HL-60 (cell line): Measurements from ENCODE around the gene BRD3.

ENCODE experiments used
- DNase-seq, 2 experiments: peaks; one replicate each; pipeline ENCODE4 v3.0.0-alpha.2; 2010 to 2020; ENCODE audit warnings: low read depth in 1 of 2, low spot score in 1 of 2
- H3K27ac ChIP-seq: fragments of 250-450 bp; sonication (Bioruptor Pico); replicated peaks from 2 replicates; pipeline ENCODE4 v1.5.1; 2020; ENCODE audit warnings: mild to moderate bottlenecking, moderate library complexity
- H3K27me3 ChIP-seq: fragments of 250-450 bp; sonication (Bioruptor Pico); 2 replicates; pipeline ENCODE4 v1.5.1; 2021; ENCODE audit warnings: mild to moderate bottlenecking, moderate library complexity; ENCODE audit not compliant: insufficient read depth, poor library complexity, severe bottlenecking
- H3K4me3 ChIP-seq: replicated peaks from 2 replicates; pipeline ENCODE4 v1.5.1; 2011; ENCODE audit warnings: mild to moderate bottlenecking, control low read depth, low read length; ENCODE audit not compliant: insufficient read depth
- CTCF ChIP-seq: IDR thresholded peaks from one replicate; pipeline ENCODE4 v1.5.1; 2011; ENCODE audit warnings: low read length, control low read depth, inconsistent platforms; ENCODE audit not compliant: insufficient read depth
- GABPA ChIP-seq: IDR thresholded peaks from 2 replicates; pipeline ENCODE4 v1.6.1; 2012; ENCODE audit warnings: low read depth
- POLR2AphosphoS5 ChIP-seq: IDR thresholded peaks from 2 replicates; pipeline ENCODE4 v1.6.1; 2012; ENCODE audit warnings: low read depth
- SPI1 ChIP-seq: IDR thresholded peaks from 2 replicates; pipeline ENCODE4 v1.6.1; 2012; ENCODE audit warnings: low read depth, mild to moderate bottlenecking, borderline replicate concordance
- TF ChIP-seq, protein P1 (sequence below): IDR thresholded peaks from 2 replicates; pipeline ENCODE4 v1.6.1; 2012; ENCODE audit warnings: low read depth; ENCODE audit not compliant: insufficient replicate concordance

Gene BRD3

DNA sequence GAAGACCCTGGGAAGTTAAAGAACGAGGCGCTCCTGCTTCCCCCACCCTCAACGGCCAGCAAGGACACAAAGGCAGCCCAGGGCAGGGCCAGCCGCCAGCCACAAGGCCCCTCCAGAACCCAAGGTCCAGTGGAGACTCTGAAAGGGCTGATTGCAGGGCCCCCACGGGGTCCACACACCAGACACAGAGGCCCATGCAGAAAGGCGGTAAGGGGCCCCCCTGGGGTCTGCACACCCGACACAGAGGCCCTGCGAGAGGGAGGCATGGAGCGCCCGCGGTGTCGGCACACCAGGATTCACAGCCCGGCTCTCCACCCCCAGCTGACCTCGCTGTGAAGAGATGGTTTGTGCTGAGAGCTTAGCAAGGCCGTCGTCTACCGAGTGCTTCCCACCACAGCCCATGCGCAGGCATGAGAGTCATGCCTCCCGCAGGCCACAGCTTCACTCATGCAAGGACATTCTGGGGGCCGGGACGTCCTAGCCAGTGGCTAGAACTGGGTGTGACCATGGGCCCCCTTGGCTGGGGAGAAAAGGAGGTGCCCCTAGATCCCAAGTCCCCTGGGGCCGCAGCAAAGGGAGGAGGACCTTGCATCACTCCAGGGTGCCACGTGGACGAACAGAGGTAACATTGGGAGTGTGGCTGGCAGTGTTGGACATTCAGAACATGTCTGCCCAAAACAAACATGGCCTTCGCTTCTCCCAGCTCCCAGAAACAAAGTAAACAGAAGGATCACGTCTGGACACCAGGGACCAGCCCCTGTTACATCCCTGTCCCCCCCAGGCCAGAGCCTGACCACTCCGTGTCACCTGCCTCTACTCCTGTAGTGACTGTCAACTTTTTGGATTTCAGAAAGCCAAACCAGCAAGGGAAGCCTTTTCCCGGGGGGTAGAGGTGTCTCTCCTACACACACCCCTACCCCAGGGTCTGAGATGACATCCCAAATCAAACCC, 9.8 kb downstream of the BRD3 start:
- H3K27me3 ChIP-seq: no peaks in the 10 kb centered on the region
- DNase-seq: no peak
- TF ChIP-seq CTCF (no peak), GABPA (no peak), SPI1 (no peak), POLR2AphosphoS5 (no peak)
- TF ChIP-seq, protein P1, sequence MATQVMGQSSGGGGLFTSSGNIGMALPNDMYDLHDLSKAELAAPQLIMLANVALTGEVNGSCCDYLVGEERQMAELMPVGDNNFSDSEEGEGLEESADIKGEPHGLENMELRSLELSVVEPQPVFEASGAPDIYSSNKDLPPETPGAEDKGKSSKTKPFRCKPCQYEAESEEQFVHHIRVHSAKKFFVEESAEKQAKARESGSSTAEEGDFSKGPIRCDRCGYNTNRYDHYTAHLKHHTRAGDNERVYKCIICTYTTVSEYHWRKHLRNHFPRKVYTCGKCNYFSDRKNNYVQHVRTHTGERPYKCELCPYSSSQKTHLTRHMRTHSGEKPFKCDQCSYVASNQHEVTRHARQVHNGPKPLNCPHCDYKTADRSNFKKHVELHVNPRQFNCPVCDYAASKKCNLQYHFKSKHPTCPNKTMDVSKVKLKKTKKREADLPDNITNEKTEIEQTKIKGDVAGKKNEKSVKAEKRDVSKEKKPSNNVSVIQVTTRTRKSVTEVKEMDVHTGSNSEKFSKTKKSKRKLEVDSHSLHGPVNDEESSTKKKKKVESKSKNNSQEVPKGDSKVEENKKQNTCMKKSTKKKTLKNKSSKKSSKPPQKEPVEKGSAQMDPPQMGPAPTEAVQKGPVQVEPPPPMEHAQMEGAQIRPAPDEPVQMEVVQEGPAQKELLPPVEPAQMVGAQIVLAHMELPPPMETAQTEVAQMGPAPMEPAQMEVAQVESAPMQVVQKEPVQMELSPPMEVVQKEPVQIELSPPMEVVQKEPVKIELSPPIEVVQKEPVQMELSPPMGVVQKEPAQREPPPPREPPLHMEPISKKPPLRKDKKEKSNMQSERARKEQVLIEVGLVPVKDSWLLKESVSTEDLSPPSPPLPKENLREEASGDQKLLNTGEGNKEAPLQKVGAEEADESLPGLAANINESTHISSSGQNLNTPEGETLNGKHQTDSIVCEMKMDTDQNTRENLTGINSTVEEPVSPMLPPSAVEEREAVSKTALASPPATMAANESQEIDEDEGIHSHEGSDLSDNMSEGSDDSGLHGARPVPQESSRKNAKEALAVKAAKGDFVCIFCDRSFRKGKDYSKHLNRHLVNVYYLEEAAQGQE: no peak
- H3K27ac ChIP-seq: no peak overlapping the region
- H3K4me3 ChIP-seq: no peak overlapping the region

DNA sequence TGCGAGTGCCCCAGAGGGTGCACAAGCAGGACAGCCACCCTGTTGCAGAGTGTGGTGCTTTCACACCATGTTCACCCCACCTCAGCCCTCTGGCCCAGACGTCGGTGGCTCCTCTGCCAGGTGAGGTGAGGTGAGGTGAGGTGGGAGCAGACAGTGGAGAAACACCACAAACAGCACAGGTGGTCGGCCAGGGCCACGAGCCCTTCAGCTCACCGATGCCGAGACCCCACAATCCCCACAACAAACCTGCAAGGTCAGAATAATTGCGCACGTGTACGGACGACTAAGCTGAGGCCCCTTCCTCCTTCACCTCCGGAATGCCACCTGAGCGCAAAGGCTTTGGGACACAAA, 10.5 kb downstream of the BRD3 start:
- H3K27me3 ChIP-seq: no peaks in the 10 kb centered on the region
- no peak for DNase-seq
- no peak overlapping the region for H3K4me3 ChIP-seq
- no peak overlapping the region for H3K27ac ChIP-seq
- TF ChIP-seq GABPA (no peak), CTCF (no peak), POLR2AphosphoS5 (no peak), SPI1 (no peak)
- TF ChIP-seq, protein P1: no peak

DNA sequence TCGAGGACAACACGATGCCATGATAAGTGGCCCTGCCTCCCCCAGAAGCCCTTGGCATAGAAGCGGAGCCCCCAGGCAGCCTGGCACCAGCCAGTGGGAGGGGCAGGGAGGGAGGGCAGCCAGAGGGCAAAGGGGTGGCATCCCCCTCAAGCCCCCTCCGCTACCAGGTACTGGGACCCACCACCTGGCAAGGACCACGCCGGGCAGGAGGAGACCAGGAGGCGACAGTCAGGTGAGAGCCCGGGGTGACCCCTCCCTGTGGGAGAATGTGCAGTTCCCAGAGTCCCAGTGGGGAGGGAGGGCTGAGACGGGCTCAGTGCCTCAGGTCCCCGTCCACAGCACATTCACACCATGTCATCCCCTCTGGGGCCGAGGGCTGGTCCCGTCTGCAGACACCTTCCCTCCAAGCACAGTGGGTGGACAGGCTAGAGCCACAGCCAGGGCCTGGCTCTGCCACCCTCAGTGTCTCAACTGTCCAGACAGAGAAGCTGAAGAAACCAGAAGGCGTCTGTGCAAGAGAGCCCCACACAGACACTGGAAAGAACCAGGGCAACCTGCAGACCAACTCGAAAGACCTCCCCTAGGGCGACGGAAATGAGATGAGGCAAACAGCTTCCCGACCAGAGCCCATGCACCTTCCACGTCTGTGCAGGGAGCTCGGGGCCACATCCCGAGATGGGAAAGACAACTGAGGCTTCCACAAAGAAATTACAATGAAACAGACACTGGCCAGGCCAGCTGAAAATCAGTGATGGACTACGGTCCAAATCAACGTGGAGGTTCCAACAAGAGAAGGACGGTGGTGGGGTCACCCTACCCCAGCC, 11.1 kb downstream of the BRD3 start:
- Histone ChIP-seq H3K27me3 (no peaks in the 10 kb centered on the region), H3K27ac (no peak overlapping the region), H3K4me3 (no peak overlapping the region)
- no peak for DNase-seq
- TF ChIP-seq POLR2AphosphoS5: no peak
- no peak for TF ChIP-seq GABPA
- TF ChIP-seq SPI1: no peak
- TF ChIP-seq CTCF: no peak
- TF ChIP-seq, protein P1: no peak
